ENCODE data around the gene NCEH1. TPM values are rescaled to one million over a fixed set of nuclear protein-coding genes. Genes with fewer than 3 reads are reported as not detected.

NCEH1 gene
- total RNA-seq, 2 experiments from 2014 or later, result 0.33 to 0.50 TPM

- no peaks in the 10 kb centered on the region for H3K9me3 ChIP-seq (ENCODE audit: control insufficient read depth in 1 of 2, insufficient read depth in 1 of 2, low read length in 2 of 2)
- Mint-ChIP-seq H3K27me3 (no peaks in the 10 kb centered on the region), H3K9me3 (no peaks in the 10 kb centered on the region), H3K36me3 (ENCODE audit: low read depth) (peaks cover 8% of the 10 kb centered on the region), H3K4me3 (no peak overlapping the region), H3K27ac (no peak overlapping the region), H3K4me1 (ENCODE audit: low read depth) (no peaks in the 10 kb centered on the region)
- no peaks in the 10 kb centered on the region for H3K36me3 ChIP-seq (ENCODE audit: insufficient read depth, low read length)
- DNase-seq, result no peak
- H3K27me3 ChIP-seq (ENCODE audit: control insufficient read depth in 1 of 2, insufficient read depth in 2 of 2, low read length in 2 of 2), result no peaks in the 10 kb centered on the region
- ChIA-PET CTCF (no interaction called here), POLR2A (no interaction called here)
- no peaks in the 10 kb centered on the region for H3K4me1 ChIP-seq (ENCODE audit: insufficient read depth, low read length)
- intact Hi-C loops (cut with DNase I, micrococcal nuclease), result no loop called here
- no peak for ATAC-seq (ENCODE audit: poor library complexity)
- H3K4me3 ChIP-seq (ENCODE audit: low read length), result no peak overlapping the region
- H3K27ac ChIP-seq (ENCODE audit: low read depth in 1 of 2, low read length in 2 of 2), result no peak overlapping the region
- no peak for TF ChIP-seq CTCF (IDR thresholded peaks at IDR 0.05)
These were observed 63.8 kb downstream of the NCEH1 start for GRCh38 chr3:172647080-172647479.

GRCh38 chr3:172646439-172647015 lies 64.3 kb downstream of the NCEH1 start:
- Mint-ChIP-seq H3K9me3 (no peaks in the 10 kb centered on the region), H3K4me1 (ENCODE audit: low read depth) (no peaks in the 10 kb centered on the region), H3K27ac (no peak overlapping the region), H3K4me3 (no peak overlapping the region), H3K36me3 (ENCODE audit: low read depth) (peaks cover 8% of the 10 kb centered on the region), H3K27me3 (no peaks in the 10 kb centered on the region)
- Histone ChIP-seq H3K9me3 (ENCODE audit: control insufficient read depth in 1 of 2, insufficient read depth in 1 of 2, low read length in 2 of 2) (no peaks in the 10 kb centered on the region), H3K4me3 (ENCODE audit: low read length) (no peak overlapping the region), H3K36me3 (ENCODE audit: insufficient read depth, low read length) (no peaks in the 10 kb centered on the region), H3K27me3 (ENCODE audit: control insufficient read depth in 1 of 2, insufficient read depth in 2 of 2, low read length in 2 of 2) (no peaks in the 10 kb centered on the region), H3K27ac (ENCODE audit: low read depth in 1 of 2, low read length in 2 of 2) (no peak overlapping the region), H3K4me1 (ENCODE audit: insufficient read depth, low read length) (no peaks in the 10 kb centered on the region)
- no peak for TF ChIP-seq CTCF (IDR thresholded peaks at IDR 0.05)
- ChIA-PET POLR2A (no interaction called here), CTCF (no interaction called here)
- DNase-seq, result no peak
- intact Hi-C loops (cut with DNase I, micrococcal nuclease), result no loop called here
- ATAC-seq (ENCODE audit: poor library complexity), result no peak

- intact Hi-C loops (cut with DNase I, micrococcal nuclease), result no loop called here
- DNase-seq, result no peak
- TF ChIP-seq CTCF (IDR thresholded peaks at IDR 0.05), result no peak
- no peaks in the 10 kb centered on the region for H3K27me3 ChIP-seq (ENCODE audit: control insufficient read depth in 1 of 2, insufficient read depth in 2 of 2, low read length in 2 of 2)
- H3K4me1 ChIP-seq (ENCODE audit: insufficient read depth, low read length), result no peaks in the 10 kb centered on the region
- no peak overlapping the region for H3K27ac Mint-ChIP-seq
- no peak overlapping the region for H3K27ac ChIP-seq (ENCODE audit: low read depth in 1 of 2, low read length in 2 of 2)
- no peaks in the 10 kb centered on the region for H3K9me3 ChIP-seq (ENCODE audit: control insufficient read depth in 1 of 2, insufficient read depth in 1 of 2, low read length in 2 of 2)
- H3K36me3 Mint-ChIP-seq (ENCODE audit: low read depth), result peaks cover 8% of the 10 kb centered on the region
- no peaks in the 10 kb centered on the region for H3K9me3 Mint-ChIP-seq
- H3K36me3 ChIP-seq (ENCODE audit: insufficient read depth, low read length), result no peaks in the 10 kb centered on the region
- ChIA-PET CTCF (no interaction called here), POLR2A (no interaction called here)
- ATAC-seq (ENCODE audit: poor library complexity), result no peak
- H3K4me3 Mint-ChIP-seq, result no peak overlapping the region
- no peaks in the 10 kb centered on the region for H3K4me1 Mint-ChIP-seq (ENCODE audit: low read depth)
- H3K27me3 Mint-ChIP-seq, result no peaks in the 10 kb centered on the region
- no peak overlapping the region for H3K4me3 ChIP-seq (ENCODE audit: low read length)
These were observed 66.6 kb downstream of the NCEH1 start for GRCh38 chr3:172644258-172644657.
